NCI-H1105 treated with DMSO at 0.1 percent for 48 hours (cell line): ENCODE data around the gene UGCG.
"Not testable (repeated sequence)": the region's sequence is repeated elsewhere in the genome, so short reads cannot be mapped to it uniquely, and the experiment has no call there.

Experiments
- DNase-seq: peaks from one replicate; lab custom pipeline; 2025; lab: John Stamatoyannopoulos, UW

UGCG gene

DNA sequence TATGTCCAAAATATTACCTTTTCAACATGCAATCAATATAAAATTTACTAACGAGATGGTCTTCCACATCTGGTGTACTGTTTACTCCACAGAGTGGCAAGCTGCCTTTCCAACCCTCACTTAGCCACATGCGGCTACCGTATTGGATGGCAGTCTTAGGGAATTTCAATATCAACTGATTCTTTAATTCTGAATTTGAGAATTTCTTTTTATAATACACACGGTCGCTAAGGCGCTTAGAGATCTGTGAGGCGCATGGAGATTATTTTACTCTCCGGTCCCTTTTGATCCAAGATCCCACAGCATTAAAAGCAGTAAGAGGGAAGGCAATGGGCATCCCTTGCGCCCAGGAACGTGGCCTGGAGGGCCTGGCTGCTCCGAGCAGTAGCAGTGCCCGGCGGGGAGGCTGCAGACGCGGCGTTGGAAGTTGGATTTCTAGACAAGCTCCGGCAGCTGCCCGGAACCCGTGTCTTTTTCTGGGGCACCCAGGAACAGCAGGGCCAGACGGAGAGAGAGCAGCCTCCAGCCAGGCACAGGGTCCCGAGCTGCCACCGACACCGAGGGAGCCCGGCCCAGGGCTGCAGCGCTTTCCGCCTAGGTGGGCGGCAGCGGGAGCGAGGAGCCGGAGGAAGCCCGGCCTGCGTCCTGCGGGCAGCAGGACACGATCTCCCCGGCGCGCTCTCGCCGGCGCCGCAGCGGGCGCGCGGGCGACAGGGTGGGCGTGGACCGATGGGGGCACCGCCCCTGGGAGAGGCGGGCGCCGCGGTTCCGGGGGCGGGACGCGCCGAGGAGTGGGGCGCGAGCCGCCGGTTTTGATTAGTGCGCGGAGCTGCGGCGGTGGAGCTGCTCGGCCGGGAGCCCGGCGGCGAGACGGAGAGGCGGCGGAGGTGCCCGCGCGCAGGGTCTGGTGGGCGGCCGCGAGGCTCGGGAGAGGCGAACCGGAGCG lies at the start of gene UGCG:
TSS of gene UGCG (plus strand) at position 819 of the 946 bp plus-strand sequence. CDS start 402 bp downstream, outside the sequence.
- peak; percentile 61 for DNase-seq

- DNase-seq = no peak
These were observed 45.1 kb upstream of the UGCG start for GRCh38 chr9:111851553-111851952.

- DNase-seq = no peak
These were observed 44.3 kb upstream of the UGCG start for GRCh38 chr9:111852291-111852690.

- DNase-seq = no peak
These were observed 43.2 kb upstream of the UGCG start for GRCh38 chr9:111853450-111853827.

- DNase-seq = no peak
These were observed 41.8 kb upstream of the UGCG start for GRCh38 chr9:111854799-111855198.

GRCh38 chr9:111857555-111858211 lies 38.9 kb upstream of the UGCG start:
- DNase-seq = no peak

GRCh38 chr9:111860443-111860842 lies 36.2 kb upstream of the UGCG start:
- DNase-seq = no peak

DNA sequence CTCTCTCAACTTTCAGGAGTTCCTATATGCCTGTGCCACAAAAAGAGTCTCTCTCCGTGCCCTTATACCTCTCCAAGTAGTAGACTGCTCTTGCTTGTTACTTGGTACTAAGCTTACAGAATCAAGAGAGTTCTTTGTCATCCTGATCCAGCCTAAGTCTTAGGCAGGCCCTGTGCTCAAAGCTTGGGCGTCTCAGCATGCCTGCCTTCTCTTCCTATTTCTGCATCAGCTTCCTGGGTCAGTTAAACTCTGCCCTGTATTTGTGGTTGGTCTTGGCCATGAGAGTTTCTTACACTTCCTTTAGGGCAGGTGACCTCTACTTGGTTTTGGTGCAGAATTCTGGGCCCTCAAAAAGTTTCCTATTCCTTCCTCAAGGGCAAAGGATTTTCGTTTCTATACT lies 33.0 kb upstream of the UGCG start:
- DNase-seq = no peak

DNA sequence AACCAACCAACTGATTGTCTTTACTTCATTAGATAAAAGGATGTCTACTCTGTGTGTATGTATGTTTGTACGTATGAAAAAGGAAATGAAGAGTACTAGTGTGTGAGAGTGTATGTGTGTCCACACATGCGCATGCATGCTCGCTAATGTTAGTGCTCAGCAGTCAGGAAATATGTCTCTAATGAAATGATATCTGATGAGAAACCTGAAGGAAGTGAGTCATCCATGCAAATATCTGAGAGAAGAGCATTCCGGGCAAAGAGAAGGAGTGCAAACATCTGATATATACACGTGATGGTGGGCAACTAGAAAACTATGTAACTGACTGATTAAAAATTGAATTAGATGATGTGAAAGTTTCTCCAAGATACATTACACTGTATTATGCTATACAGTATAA lies 29.6 kb upstream of the UGCG start:
- DNase-seq = no peak

- no peak for DNase-seq
These were observed 28.1 kb upstream of the UGCG start for GRCh38 chr9:111868475-111868874.

GRCh38 chr9:111870774-111871498 lies 25.7 kb upstream of the UGCG start:
- DNase-seq = no peak

GRCh38 chr9:111871499-111871855 lies 25.1 kb upstream of the UGCG start:
- DNase-seq = no peak

DNA sequence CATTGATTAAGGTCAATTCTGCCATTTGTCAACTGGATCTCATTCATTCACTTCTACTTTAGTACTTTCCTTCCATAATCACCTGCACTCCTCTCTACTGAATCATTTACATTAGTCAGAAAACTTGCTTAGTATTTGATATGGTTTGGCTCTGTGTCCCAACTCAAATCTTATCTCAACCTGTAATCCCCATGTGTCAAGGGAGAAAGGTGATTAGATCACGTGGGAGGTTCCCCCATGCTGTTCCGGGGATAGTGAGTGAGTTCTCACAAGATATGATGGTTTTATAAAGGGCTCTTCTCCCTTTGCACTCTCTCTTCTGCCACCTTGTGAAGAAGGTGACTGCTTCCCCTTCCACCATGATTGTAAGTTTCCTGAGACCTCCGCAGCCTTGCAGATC lies 23.7 kb upstream of the UGCG start:
- no peak for DNase-seq

GRCh38 chr9:111873901-111874300 lies 22.7 kb upstream of the UGCG start:
- DNase-seq = no peak

GRCh38 chr9:111874500-111874899 lies 22.1 kb upstream of the UGCG start:
- no peak for DNase-seq

- not testable (repeated sequence) for DNase-seq
These were observed 21.3 kb upstream of the UGCG start for GRCh38 chr9:111875291-111875690.

DNA sequence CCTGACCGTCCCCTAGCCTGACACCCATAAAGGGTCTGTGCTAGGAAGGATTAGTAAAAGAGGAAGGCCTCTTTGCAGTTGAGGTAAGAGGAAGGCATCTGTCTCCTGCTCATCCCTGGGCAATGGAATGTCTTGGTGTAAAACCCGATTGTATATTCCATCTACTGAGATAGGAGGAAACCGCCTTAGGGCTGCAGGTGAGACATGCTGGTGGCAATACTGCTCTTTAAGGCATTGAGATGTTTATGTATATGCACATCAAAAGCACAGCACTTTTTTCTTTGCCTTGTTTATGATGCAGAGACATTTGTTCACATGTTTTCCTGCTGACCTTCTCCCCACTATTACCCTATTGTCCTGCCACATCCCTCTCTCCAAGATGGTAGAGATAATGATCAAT lies 20.9 kb upstream of the UGCG start:
- DNase-seq = not testable (repeated sequence)

- DNase-seq = no peak
These were observed 20.4 kb upstream of the UGCG start for GRCh38 chr9:111876179-111876578.

- DNase-seq = no peak
These were observed 19.2 kb upstream of the UGCG start for GRCh38 chr9:111877420-111877819.

DNA sequence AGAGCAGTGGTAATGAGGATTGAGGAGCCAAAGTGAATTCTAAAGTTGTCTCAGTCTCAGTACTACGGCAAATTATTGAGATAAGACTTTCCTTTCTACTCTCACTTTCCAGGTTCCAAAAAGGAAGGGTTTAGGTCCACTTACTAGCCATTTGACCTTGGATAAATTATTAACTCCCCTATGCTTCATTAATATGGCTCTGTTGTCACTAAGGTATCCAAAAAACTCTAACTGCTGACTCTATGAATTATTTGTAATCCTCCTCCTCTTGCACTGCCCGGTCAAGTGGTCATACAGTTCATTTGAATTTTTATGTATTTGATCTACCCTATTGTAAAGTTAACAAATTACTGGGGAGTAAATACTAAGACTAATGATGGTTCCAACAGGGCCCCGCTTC lies 17.7 kb upstream of the UGCG start:
- DNase-seq = no peak

- no peak for DNase-seq
These were observed 9.5 kb upstream of the UGCG start for GRCh38 chr9:111886983-111887718.

DNA sequence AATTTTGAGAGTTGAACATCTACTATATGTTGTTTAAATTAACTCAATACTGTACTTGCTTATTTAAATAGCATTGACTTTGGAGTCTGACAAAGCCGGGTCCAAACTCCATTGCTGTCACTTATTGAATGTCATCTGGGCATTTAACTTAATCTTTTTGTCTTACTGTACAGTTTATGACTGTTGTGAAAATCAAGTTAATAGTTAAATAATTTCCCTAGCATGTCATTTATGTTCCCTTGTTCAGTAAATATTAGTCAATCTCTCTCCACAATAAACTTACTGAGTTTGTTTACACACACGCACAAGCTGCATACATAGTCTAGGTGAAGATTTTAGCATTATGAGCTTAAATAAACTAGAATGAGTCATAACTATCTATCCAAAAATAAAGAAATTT lies 6.3 kb upstream of the UGCG start:
- no peak for DNase-seq
